Lower leg skin (tissue), 3 donors: ENCODE data around the gene WNT7A.

Experiments used
- POLR2A ChIP-seq, 2 donors: fragments of 450-650 bp; IDR thresholded peaks; one replicate each; pipeline ENCODE4 v1.6.1; 2016 to 2017; ENCODE audit warnings: antibody characterized with exemption in 2 of 2, mild to moderate bottlenecking in 1 of 2, moderate library complexity in 1 of 2
- TF ChIP-seq, protein P1 (sequence below), 3 donors: fragments of 450-650 bp; IDR thresholded peaks; one replicate each; pipeline ENCODE4 v1.5.1; 2016; ENCODE audit warnings: antibody characterized with exemption in 3 of 3, mild to moderate bottlenecking in 3 of 3, moderate library complexity in 2 of 3

DNA sequence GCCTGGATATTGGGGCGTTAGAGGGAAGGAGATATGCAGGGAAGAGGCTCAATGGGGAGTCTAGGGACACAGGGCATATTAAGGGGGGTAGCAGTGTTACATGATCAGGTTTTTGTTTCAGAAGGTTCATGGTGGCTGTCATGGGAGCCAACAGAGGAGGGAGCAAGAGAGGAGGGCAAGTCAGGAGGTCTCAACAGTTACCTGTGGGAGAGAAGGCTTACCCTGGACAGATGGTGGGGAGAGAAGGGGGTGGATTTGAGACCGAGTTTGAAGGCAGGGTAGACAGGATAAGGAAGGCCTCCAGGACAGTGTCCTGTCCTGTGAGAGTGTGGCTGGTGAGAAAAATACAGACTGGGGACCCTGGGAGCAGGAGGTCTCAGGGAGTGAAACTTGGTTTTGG is 3.8 kb upstream of the WNT7A start:
- TF ChIP-seq, protein P1, sequence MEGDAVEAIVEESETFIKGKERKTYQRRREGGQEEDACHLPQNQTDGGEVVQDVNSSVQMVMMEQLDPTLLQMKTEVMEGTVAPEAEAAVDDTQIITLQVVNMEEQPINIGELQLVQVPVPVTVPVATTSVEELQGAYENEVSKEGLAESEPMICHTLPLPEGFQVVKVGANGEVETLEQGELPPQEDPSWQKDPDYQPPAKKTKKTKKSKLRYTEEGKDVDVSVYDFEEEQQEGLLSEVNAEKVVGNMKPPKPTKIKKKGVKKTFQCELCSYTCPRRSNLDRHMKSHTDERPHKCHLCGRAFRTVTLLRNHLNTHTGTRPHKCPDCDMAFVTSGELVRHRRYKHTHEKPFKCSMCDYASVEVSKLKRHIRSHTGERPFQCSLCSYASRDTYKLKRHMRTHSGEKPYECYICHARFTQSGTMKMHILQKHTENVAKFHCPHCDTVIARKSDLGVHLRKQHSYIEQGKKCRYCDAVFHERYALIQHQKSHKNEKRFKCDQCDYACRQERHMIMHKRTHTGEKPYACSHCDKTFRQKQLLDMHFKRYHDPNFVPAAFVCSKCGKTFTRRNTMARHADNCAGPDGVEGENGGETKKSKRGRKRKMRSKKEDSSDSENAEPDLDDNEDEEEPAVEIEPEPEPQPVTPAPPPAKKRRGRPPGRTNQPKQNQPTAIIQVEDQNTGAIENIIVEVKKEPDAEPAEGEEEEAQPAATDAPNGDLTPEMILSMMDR (IDR thresholded peaks at IDR 0.05), result no peak
- TF ChIP-seq POLR2A (IDR thresholded peaks at IDR 0.05), result no peak
